ENCODE data around the gene ALDH9A1.

The ALDH9A1 gene

DNA sequence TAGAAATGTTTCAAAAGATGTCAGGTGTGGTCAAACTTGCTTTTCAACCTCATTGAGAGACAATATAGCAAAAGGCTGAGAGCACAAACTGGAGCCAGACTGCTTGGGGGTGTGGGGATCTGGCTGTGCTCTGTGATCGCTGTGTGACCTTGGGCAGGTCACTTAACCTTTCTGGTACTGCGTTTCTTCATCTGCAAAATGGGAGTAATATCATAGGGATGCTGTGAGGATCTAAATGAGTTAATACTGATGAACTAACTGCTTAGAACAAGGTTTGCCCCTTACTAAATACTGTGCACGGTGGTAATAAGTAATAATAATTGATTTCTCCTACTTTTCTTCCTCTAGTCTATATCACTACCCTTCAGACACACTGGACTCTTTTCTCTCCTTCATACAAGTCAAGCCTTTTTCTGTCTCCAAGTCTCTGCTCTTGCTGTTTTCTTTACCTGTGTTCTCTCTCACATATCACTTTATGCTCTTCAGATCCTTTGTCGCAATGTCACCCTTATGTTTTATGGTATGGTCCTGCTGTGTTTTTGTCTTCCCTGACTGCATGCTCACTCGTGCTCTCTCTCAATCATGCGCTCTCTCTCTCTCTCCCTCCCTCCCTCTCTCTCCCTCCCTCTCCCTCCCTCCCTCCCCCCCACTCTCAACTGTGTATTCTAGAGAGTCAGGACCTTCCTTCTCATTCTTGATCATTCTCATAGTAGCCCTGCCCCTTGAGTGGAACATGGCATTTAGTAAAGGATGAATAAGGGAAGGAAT lies 64.0 kb downstream of the ALDH9A1 start:
- no peak for TF ChIP-seq JUND (IDR thresholded peaks at IDR 0.05; ENCODE audit: low read depth)

DNA sequence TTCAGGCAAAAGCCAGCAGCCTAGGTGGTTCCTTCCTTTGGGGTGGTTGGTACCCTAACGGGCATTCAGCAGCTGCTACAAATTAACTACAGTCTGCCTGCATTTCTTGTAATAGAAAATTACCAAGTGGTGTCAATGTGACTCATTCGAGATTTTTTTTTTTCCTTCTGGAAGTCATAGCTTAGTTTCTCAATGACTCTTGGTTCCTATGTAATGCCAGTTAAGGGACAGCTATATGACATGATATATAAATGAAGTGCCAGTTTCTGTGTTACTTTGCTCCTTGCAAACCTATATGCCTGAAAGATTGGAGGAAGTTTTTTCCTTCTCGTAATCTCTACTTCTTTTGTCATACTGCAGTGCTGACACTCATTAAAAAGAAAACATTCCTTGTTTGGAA lies 64.7 kb downstream of the ALDH9A1 start:
- in situ Hi-C loops (cut with HindIII; ENCODE audit: low pct_unique_long_range_greater_than_20kb, low sequenced_read_pairs), result no loop called here
- DNase-seq (ENCODE audit: low read depth in 1 of 2, low spot score in 1 of 2), result no peak
- TF ChIP-seq JUND (IDR thresholded peaks at IDR 0.05; ENCODE audit: low read depth), result no peak

More for the DNA sequence above, 64.0 kb downstream of the ALDH9A1 start:
- DNase-seq (ENCODE audit: low read depth in 1 of 2, low spot score in 1 of 2), result no peak
- in situ Hi-C loops (cut with HindIII; ENCODE audit: low pct_unique_long_range_greater_than_20kb, low sequenced_read_pairs), result no loop called here

DNA sequence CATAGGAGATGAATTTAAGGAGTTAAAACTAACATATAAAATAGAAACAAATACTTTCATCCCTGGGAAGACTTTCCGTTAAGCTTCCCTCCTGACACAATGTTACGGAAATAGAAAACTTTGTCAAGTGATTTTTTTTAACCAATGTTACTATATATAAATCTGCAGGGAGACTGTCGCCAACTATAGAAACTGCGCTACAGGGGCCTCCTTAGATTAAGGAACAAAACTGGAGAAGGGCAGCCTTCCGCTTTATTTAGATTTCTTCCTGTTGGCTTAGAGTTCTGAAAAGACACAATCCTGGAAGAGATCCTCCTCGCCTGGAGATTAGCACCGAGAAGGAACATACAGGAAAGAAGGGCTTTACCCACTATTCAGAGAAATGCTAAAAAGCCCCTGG lies 65.9 kb downstream of the ALDH9A1 start:
- TF ChIP-seq JUND (IDR thresholded peaks at IDR 0.05; ENCODE audit: low read depth), result no peak
- in situ Hi-C loops (cut with HindIII; ENCODE audit: low pct_unique_long_range_greater_than_20kb, low sequenced_read_pairs), result no loop called here
- DNase-seq (ENCODE audit: low read depth in 1 of 2, low spot score in 1 of 2), result no peak

DNA sequence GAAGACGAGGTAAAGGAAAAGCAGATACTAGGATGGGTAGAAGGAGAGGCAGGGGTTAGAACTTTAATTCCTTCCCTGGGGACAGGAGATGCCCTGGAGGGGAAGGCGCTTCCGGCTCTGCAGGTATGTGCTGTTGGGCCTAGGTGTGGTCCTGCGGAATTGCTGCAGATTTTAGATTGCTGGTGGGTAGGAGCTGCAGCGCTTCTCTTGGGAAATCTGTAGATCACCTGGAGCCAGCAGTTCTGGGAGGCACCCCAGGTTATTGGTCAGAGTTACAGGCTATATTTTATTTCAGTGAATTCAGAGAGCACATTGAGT lies 66.3 kb downstream of the ALDH9A1 start:
- DNase-seq (ENCODE audit: low read depth in 1 of 2, low spot score in 1 of 2), result peak in 1 of 2 experiments; percentile 54
- in situ Hi-C loops (cut with HindIII; ENCODE audit: low pct_unique_long_range_greater_than_20kb, low sequenced_read_pairs), result no loop called here
- no peak for TF ChIP-seq JUND (IDR thresholded peaks at IDR 0.05; ENCODE audit: low read depth)

DNA sequence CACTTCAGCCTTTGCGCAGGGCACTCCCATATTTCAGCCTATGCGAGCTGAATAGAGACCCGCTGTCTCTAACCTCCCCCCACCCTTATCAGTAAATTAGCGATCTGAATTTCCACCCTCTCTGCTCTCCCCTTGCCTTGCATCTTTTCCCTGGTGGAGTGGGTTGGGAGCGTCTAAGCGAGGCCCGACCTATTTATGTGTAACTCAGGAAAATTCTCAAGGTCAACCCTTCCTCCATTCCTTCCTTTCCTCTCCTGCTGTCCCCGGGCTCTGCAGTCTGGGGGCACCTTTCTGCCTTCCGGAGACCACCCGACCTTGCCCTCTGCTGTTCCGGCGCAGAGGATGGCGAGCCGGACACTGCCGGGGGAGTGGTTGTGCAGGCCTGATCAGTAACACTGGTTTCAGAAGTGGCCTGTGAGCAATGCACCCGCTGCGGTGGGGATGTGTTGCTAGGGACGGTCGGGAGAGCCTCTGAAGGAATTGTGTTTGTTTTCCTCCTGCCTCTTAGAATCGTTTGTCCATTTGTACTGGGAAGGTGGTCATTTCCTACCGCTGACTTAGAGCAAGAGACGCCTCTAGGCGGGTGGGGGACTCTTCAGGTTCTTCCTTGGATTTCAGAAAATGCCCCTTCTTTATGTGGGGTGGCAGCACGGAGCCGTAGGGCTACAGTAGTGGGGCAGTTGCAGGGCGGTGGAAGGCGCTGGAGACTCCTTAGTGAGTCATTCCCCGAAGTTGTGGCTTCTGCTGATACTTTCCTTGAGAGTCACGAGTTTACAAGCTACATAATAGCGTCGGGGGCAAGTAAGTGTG lies 66.8 kb downstream of the ALDH9A1 start:
- TF ChIP-seq JUND (IDR thresholded peaks at IDR 0.05; ENCODE audit: low read depth), result no peak
- in situ Hi-C loops (cut with HindIII; ENCODE audit: low pct_unique_long_range_greater_than_20kb, low sequenced_read_pairs), result no loop called here
- DNase-seq (ENCODE audit: low read depth in 1 of 2, low spot score in 1 of 2), result peak; percentile 30 to 60

DNA sequence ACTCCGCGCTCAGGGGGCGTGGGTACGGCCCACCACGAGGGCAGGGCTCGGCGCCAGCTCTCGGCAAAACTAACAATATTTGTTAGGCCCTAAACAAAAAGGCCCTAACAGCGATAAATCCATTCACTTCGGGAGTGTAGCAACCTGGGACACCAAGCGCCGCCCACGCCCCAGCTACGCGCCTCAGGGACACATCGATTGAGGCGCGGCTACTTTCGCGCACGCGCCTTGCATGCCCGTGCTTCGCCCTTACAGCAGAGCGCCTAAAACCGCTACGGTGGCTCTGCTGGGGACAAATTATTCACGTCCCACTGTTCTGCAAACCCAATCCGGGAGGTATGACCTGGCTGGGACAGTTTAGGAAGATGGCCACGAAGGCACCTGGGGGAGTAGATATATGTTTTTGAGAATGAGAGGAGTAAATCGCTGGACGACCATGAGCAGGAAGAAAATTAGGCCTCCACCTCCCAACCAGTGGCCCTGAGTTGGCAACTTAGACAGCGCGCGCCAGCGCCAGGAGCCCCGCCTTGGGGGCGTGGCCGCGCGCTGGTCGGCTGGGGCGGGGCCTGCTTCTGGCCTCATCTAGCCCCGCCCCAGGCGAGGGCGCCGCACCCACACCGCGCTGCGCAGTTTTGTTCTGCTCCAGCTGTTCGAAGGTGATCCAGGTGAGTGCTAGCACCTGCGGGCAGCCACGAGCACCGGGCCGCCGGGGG lies 67.6 kb downstream of the ALDH9A1 start, which contains the start of gene MGST3:
Gene MGST3, plus strand, starts transcription at position 606 of the 713 bp plus-strand sequence. CDS start 18,614 bp downstream, outside the sequence.
- DNase-seq (ENCODE audit: low read depth in 1 of 2, low spot score in 1 of 2), result peak; percentile 95 to 99
- in situ Hi-C loops (cut with HindIII; ENCODE audit: low pct_unique_long_range_greater_than_20kb, low sequenced_read_pairs), result no loop called here
- TF ChIP-seq JUND (IDR thresholded peaks at IDR 0.05; ENCODE audit: low read depth), result no peak

DNA sequence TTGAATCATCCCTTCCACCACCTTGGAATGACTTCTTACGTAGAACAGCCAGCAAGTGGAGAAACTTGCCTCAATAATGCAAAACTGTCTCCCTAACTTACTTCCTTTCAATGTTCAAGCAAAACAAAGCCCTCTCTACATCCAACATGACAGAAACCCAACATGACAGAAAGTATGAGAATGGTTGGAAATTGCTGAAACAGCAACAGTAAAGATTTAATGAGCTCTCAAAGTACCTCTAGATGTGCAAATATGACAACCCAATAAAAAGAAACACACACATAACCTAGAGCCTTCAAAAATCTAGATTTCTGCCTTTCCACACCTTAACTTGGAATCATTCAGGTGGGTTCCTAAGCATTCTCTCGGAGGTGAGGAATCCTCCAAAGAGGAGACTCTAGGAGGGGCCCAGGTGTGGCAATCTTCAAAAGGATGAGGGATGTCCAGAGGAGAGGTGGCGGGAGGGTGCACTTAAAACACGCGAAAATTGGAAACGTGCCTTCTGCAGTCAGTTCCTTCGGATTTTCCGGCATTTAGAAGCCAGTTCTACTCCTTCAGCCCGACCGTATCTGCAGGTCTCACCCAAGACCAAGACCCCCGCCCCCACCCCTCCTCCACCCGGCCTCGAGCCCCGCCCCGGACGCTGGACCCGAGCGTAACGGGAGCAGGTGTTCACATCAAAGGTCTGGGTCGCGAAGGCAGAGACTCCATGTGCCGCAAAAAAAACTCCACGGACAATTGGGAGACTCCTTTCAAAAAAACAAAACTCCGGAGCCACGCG lies 68.3 kb downstream of the ALDH9A1 start:
- no peak for TF ChIP-seq JUND (IDR thresholded peaks at IDR 0.05; ENCODE audit: low read depth)
- DNase-seq (ENCODE audit: low read depth in 1 of 2, low spot score in 1 of 2), result no peak
- in situ Hi-C loops (cut with HindIII; ENCODE audit: low pct_unique_long_range_greater_than_20kb, low sequenced_read_pairs), result no loop called here

DNA sequence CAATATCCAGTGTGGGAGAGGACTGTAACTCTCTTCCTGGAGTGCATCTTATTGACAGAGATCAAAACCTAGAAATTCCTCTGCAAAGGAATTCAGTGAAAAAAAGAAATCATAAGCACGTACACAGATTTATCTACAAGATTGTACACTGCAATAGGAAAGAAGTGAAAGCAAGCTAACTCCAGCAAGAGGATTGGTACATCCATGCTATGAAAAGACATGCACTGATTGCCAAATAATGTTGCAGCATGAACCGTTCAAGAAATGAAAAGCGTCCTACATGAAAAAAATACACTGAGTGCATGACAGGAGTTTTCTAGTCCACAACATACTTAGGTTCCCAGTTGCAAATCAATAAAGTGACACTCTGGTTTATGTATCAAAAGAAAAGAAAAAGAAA lies 69.2 kb downstream of the ALDH9A1 start:
- in situ Hi-C loops (cut with HindIII; ENCODE audit: low pct_unique_long_range_greater_than_20kb, low sequenced_read_pairs), result no loop called here
- DNase-seq (ENCODE audit: low read depth in 1 of 2, low spot score in 1 of 2), result no peak
- no peak for TF ChIP-seq JUND (IDR thresholded peaks at IDR 0.05; ENCODE audit: low read depth)

DNA sequence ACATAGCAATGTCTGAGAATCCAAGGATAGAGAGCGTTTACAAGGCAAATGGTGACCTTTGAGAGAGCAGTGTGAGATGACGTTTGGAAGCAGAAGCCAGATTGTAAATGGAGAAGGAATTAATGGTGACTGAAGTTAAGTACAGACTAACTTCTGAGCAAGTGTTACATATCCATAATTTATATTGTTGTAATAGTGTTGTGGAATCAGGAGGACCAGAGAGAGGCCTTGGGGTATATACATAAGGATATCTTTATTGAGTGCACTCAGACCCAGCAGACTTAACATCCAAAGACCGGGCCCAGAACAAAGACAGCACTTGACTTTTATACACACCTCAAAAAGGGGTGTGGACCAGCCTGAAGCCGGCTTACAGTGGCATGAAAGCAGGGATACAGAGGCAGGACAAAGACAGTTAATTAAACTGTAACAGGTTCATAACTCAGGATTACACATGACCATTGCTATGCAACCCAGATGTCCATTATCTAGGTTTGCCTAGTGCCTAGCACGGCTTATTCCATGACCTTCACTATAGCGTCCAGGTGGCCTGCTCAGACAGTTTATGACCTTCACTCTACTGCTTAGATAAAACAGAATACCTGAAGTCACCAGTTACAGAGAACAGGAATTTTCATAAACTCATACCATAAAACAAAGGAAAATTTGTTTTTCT lies 70.1 kb downstream of the ALDH9A1 start:
- in situ Hi-C loops (cut with HindIII; ENCODE audit: low pct_unique_long_range_greater_than_20kb, low sequenced_read_pairs), result no loop called here
- DNase-seq (ENCODE audit: low read depth in 1 of 2, low spot score in 1 of 2), result no peak
- no peak for TF ChIP-seq JUND (IDR thresholded peaks at IDR 0.05; ENCODE audit: low read depth)

DNA sequence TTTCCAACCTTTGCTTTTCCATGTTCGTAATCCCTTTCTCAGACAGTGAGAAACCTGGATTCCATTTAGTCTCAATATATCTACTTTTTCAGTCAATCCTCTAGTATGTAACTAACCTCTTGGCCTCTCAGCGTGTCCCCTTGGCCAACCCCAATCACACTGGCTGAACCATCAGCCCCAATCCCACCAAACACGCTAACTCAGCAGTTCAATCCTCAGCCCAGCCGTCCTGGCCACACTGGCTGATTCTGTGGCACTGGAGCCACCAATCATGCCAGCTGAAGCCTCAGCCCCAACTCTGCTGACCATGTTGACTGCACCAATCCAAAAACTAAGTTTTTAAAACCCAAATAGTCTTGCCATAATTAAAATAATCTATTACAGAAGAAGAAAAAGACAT lies 73.9 kb downstream of the ALDH9A1 start:
- TF ChIP-seq JUND (IDR thresholded peaks at IDR 0.05; ENCODE audit: low read depth), result no peak
- in situ Hi-C loops (cut with HindIII; ENCODE audit: low pct_unique_long_range_greater_than_20kb, low sequenced_read_pairs), result no loop called here
- no peak for DNase-seq (ENCODE audit: low read depth in 1 of 2, low spot score in 1 of 2)

DNA sequence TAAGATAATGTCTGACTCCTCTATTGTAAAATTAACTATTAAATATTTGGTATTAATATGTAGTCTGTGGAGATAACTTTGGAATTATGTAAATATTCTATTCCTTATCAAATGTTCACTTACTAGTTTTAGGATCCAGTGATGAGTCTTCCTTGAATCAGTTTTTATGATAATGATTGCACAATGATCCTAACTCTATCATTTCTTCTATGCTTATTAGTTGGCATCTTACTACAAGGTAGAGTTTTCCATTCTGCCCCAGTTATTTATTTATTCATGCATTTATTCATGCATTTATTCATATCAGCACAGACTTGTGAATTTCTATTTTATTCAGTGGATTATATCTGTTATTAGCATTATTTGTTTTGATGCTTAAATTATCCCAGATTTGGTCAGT lies 74.7 kb downstream of the ALDH9A1 start:
- no peak for DNase-seq (ENCODE audit: low read depth in 1 of 2, low spot score in 1 of 2)
- in situ Hi-C loops (cut with HindIII; ENCODE audit: low pct_unique_long_range_greater_than_20kb, low sequenced_read_pairs), result no loop called here
- TF ChIP-seq JUND (IDR thresholded peaks at IDR 0.05; ENCODE audit: low read depth), result no peak

Measured in T47D (cell line).